22Rv1 (cell line): ENCODE data around the gene NHLH1.

Experiments used
- ZFX ChIP-seq: fragments of 450-650 bp; IDR thresholded peaks from 2 replicates; pipeline ENCODE4 v1.6.1; 2017; ENCODE audit warnings: antibody characterized with exemption, borderline replicate concordance
- TF ChIP-seq, protein P1 (sequence below): fragments of 450-650 bp; IDR thresholded peaks from 2 replicates; pipeline ENCODE4 v1.5.1; 2017; ENCODE audit warnings: mild to moderate bottlenecking

DNA sequence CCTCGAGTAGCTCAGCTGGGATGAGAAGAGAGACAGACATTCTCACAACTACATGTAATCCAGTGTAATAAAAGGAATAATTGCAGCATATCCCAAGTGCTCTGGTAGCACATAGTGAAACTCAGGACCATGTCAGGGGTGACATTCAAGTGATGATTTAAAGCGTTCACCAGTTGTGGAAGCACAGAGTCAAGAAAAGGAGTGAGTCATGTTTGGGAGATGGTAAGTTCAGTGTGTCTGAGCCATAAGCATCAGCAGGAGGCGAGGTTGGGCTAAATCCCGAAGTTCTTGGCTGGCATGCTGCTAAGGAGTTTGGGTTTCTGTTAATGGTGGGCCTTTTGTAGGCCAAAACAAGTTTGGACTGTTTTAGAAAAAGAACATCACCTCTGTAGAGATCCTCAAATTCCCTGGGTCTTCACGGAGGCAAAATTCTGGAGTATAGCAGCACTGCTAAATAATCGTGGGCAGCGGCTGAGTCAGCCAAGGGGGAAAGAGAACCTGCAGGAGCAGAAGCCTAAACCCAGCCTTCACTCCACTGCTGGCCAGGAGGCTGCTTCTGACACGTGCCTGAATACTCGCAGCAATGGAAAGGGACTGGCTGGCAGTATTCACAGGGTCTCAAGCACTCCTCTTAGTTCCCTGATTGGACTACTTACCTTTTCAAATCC, 7.2 kb upstream of the NHLH1 start:
- TF ChIP-seq, protein P1, sequence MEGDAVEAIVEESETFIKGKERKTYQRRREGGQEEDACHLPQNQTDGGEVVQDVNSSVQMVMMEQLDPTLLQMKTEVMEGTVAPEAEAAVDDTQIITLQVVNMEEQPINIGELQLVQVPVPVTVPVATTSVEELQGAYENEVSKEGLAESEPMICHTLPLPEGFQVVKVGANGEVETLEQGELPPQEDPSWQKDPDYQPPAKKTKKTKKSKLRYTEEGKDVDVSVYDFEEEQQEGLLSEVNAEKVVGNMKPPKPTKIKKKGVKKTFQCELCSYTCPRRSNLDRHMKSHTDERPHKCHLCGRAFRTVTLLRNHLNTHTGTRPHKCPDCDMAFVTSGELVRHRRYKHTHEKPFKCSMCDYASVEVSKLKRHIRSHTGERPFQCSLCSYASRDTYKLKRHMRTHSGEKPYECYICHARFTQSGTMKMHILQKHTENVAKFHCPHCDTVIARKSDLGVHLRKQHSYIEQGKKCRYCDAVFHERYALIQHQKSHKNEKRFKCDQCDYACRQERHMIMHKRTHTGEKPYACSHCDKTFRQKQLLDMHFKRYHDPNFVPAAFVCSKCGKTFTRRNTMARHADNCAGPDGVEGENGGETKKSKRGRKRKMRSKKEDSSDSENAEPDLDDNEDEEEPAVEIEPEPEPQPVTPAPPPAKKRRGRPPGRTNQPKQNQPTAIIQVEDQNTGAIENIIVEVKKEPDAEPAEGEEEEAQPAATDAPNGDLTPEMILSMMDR: no peak
- TF ChIP-seq ZFX: no peak
